HG02884 (cell line): ENCODE measurements around the gene SNX17.
"Not testable (repeated sequence)": the region's sequence is repeated elsewhere in the genome, so short reads cannot be mapped to it uniquely, and the experiment has no call there.

Experiments
- ATAC-seq: cut with Tn5 transposase; IDR thresholded peaks from one replicate; pipeline ENCODE4 v1.9.1; 2021; ENCODE audit warnings: mild to moderate bottlenecking, moderate library complexity; ENCODE audit not compliant: unreplicated experiment

Gene SNX17

GRCh38 chr2:27370026-27370815, at the start of gene SNX17, which contains the start of gene EIF2B4:
Gene SNX17, plus strand, starts transcription at chr2:27370616. Its CDS starts 128 bp downstream, at chr2:27370744.
Gene EIF2B4, minus strand, starts transcription at chr2:27370338. Its CDS starts 24 bp downstream, at chr2:27370314.
- peak; percentile 88 for ATAC-seq

GRCh38 chr2:27320958-27321543, 49.4 kb upstream of the SNX17 start:
- no peak for ATAC-seq

- ATAC-seq: peak; percentile 9
Measured at GRCh38 chr2:27322301-27322765, 48.1 kb upstream of the SNX17 start.

- peak; percentile 87 for ATAC-seq
Measured at GRCh38 chr2:27322766-27323595, 47.4 kb upstream of the SNX17 start, which contains the start of gene MPV17. Gene MPV17, minus strand, starts transcription at chr2:27323097. Its CDS starts 580 bp downstream, at chr2:27322517.

- no peak for ATAC-seq
Measured at GRCh38 chr2:27323596-27324285, 46.7 kb upstream of the SNX17 start.

- no peak for ATAC-seq
Measured at GRCh38 chr2:27324720-27325119, 45.7 kb upstream of the SNX17 start.

GRCh38 chr2:27335311-27335710, 35.1 kb upstream of the SNX17 start:
- no peak for ATAC-seq

- no peak for ATAC-seq
Measured at GRCh38 chr2:27336173-27336572, 34.2 kb upstream of the SNX17 start.

- no peak for ATAC-seq
Measured at GRCh38 chr2:27347641-27348040, 22.8 kb upstream of the SNX17 start.

GRCh38 chr2:27350106-27350693, 20.2 kb upstream of the SNX17 start:
- ATAC-seq: no peak

GRCh38 chr2:27351802-27352598, 18.4 kb upstream of the SNX17 start:
- ATAC-seq: no peak

- not testable (repeated sequence) for ATAC-seq
Measured at GRCh38 chr2:27353386-27353761, 17.0 kb upstream of the SNX17 start.

GRCh38 chr2:27353762-27354596, 16.4 kb upstream of the SNX17 start:
- ATAC-seq: no peak

GRCh38 chr2:27354597-27354927, 15.9 kb upstream of the SNX17 start:
- ATAC-seq: no peak

GRCh38 chr2:27356056-27356381, 14.4 kb upstream of the SNX17 start:
- peak; percentile 25 for ATAC-seq

- ATAC-seq: peak; percentile 65
Measured at GRCh38 chr2:27356382-27357181, 13.8 kb upstream of the SNX17 start, which contains the start of gene GTF3C2. Gene GTF3C2, minus strand, starts transcription at chr2:27356764. Its CDS starts 13,210 bp downstream, at chr2:27343554.

GRCh38 chr2:27362678-27363420, 7.6 kb upstream of the SNX17 start:
- no peak for ATAC-seq
